NCI-H774 (cell line): ENCODE data around the gene DNTT.
A peak's percentile ranks its signal among the peaks of the same experiment; 100 is the strongest.

Experiments used
- DNase-seq: peaks from one replicate; lab custom pipeline; 2025; lab: John Stamatoyannopoulos, UW

The DNTT gene

GRCh38 chr10:96309628-96310320 is 5.5 kb downstream of the DNTT start:
- DNase-seq: no peak

DNA sequence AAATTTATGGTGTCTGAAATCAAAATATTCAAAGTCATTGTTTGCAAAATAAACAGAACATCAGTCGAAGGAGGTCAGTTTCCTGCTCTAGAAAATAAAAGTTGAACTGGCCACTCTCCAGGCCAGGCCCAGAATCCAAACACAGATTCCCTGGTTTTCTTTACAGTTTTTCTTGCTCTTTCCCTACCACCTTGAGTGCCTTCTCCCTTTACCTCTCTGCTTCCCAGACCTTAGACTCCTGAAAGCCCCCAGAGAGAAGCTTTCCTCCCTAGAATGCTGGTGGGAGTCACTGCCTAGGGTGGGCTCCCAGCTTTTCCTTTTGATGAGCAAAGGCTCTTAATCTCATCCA is 6.1 kb downstream of the DNTT start:
- DNase-seq: no peak

GRCh38 chr10:96311180-96311715 is 7.0 kb downstream of the DNTT start:
- DNase-seq: no peak

DNA sequence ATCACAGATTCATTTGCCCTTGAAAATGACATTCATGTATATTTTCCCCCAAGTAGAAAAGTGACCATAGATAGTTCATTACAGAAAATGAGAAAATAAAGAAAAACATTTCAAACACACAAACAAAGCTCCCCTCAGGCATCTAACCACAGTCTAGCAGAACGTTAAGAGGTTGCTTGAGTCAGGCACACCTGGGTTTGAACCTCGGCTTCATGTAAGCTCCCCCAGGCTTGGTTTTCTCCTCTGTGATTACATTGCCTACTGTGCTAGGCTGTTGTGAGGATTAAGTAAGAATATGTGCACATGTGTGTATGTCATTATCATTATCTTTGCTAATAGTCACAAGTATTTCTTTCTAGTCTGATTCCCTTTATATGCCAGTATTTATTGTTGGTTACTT is 9.1 kb downstream of the DNTT start:
- DNase-seq: no peak

- DNase-seq: no peak
These were observed 13.0 kb downstream of the DNTT start for GRCh38 chr10:96317067-96317833.

GRCh38 chr10:96319754-96320474 is 15.7 kb downstream of the DNTT start:
- DNase-seq: no peak

- DNase-seq: no peak
These were observed 17.6 kb downstream of the DNTT start for GRCh38 chr10:96321822-96322221.

GRCh38 chr10:96322275-96322674 is 18.0 kb downstream of the DNTT start:
- DNase-seq: no peak

DNA sequence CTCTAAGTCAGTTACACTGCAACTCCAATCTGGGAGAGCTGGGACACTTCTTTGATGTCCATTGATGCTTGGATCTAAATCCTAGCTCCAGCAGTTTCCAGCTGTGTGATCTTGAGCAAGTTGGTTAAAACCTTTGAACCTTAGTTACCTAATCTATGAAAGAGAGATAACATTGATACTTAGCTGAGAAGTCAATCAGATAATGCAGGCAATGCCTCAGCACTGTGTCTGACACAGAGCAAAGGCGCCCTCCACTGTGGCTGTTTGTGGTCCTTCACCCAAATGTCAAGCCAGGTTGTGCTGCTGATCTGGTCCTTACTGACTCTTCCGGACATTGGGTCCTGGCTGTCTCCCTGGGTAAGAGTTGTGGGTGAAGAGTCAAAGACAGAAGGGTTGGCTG is 20.2 kb downstream of the DNTT start:
- DNase-seq: no peak

- DNase-seq: no peak
These were observed 21.6 kb downstream of the DNTT start for GRCh38 chr10:96325719-96326373.

- no peak for DNase-seq
These were observed 23.2 kb downstream of the DNTT start for GRCh38 chr10:96327462-96327861.

GRCh38 chr10:96333101-96333500 is 28.9 kb downstream of the DNTT start:
- no peak for DNase-seq

- DNase-seq: no peak
These were observed 30.6 kb downstream of the DNTT start for GRCh38 chr10:96334616-96335526.

DNA sequence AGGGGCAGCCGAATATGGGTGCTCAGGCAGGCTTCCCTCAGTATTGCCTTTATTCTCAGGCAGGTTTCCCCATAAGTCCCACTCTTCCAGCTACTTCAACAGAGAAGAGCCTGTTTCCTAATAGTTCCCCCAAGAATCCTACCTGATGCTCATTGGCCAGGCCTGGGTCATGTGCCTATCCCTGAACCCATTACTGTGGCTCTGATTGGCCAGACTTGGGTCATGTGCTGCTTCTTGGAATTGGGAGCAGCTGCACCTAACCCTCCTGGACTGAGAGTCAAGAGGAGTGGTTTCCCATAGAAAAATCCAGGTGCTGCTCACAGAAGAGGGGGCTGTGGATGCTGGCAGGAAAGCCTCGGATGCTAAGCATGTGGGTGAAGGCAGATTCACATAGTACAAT is 32.9 kb downstream of the DNTT start:
- DNase-seq: no peak

- no peak for DNase-seq
These were observed 34.2 kb downstream of the DNTT start for GRCh38 chr10:96338279-96338925.

- DNase-seq: no peak
These were observed 35.1 kb downstream of the DNTT start for GRCh38 chr10:96339383-96339782.

DNA sequence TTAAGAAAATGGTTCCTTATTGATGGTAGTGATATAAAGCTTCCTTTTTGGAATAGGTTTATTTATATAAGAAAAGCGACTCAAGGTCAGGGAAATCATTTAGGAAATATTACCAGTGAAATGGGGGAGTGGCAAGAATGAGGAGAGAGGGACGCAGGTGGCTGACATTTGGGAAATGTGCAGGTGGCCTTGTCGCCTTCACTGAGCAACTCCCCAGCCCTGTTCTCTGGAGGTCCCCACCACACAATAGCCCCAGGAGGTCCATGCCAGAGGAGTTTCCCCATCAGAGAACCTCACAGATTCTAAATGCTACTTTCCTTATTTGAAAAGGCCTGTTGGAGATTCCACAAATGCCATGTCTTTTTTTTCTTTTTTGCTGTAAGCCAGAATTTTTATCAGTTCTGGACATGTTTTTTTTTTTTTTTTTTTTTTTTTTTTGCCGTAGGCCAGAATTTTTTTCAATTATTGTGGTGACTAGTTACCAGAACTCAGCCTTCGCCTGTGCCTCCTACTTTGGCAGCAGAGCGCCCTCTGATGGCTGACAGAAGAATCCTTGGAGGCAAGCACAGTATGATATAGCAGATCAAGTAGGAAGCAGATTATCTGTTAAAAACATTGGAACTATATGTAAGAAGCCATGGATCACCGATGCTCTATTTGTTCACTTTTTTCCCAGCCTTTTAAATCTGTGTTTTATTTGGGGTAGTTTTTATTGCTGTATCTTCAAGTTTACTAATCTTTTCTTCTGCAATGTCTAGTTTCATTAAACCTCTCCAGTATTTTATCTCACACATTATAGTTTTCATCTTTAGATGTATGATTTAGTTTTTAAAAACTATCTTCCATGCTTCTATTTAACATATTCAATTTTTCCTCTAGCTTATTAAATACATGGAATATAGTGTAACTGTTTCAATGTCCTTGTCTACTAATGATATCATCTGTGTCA is 36.0 kb downstream of the DNTT start:
- peak; percentile 25 for DNase-seq

GRCh38 chr10:96341219-96342182 is 37.3 kb downstream of the DNTT start:
- no peak for DNase-seq
